Urinary bladder (tissue), 4 donors: ENCODE results near the gene TMEM92. TPM values are rescaled to one million over a fixed set of nuclear protein-coding genes. Genes with fewer than 3 reads are reported as not detected.
"Not testable (repeated sequence)": the region's sequence is repeated elsewhere in the genome, so short reads cannot be mapped to it uniquely, and the experiment has no call there.

Experiments used
- DNase-seq: peaks from one replicate; pipeline ENCODE4 v3.0.0-alpha.2; 2015; ENCODE audit errors: extremely low spot score
- H3K27ac ChIP-seq: one replicate; pipeline ENCODE4 v1.5.1; 2013; ENCODE audit warnings: low read depth, mild to moderate bottlenecking, moderate library complexity
- H3K36me3 ChIP-seq: one replicate; pipeline ENCODE4 v1.6.1; 2013; ENCODE audit warnings: mild to moderate bottlenecking, moderate library complexity; ENCODE audit not compliant: insufficient read depth
- H3K4me1 ChIP-seq: one replicate; pipeline ENCODE4 v1.6.1; 2013; ENCODE audit warnings: mild to moderate bottlenecking, moderate library complexity; ENCODE audit not compliant: insufficient read depth
- H3K4me3 ChIP-seq: one replicate; pipeline ENCODE4 v1.5.1; 2013; ENCODE audit warnings: low read depth, low read length
- WGBS: extraction: QIAGEN DNeasy Blood & Tissue Kit; methylation state at CpG from one replicate; pipeline ENCODE4 v1.1.7; 2013; 5-methylcytosine and 5-hydroxymethylcytosine counted together
- polyA plus RNA-seq: library from polyadenylated mRNA; stranded (reverse); fragments of 200-250 nt; gene quantifications from one replicate; pipeline ENCODE4 v1.2.3, GENCODE V29; 2013
- total RNA-seq: library from RNA; depleted of rRNA; stranded (reverse); fragments of >200 nt; gene quantifications from one replicate; pipeline ENCODE4 v1.2.3, GENCODE V29; 2014
- donor health status: healthy with polysubstance abuse.
- donor health status: healthy.

TMEM92 gene
- total and polyA plus RNA-seq, 2 donors: 1.0 to 2.5 TPM

DNA sequence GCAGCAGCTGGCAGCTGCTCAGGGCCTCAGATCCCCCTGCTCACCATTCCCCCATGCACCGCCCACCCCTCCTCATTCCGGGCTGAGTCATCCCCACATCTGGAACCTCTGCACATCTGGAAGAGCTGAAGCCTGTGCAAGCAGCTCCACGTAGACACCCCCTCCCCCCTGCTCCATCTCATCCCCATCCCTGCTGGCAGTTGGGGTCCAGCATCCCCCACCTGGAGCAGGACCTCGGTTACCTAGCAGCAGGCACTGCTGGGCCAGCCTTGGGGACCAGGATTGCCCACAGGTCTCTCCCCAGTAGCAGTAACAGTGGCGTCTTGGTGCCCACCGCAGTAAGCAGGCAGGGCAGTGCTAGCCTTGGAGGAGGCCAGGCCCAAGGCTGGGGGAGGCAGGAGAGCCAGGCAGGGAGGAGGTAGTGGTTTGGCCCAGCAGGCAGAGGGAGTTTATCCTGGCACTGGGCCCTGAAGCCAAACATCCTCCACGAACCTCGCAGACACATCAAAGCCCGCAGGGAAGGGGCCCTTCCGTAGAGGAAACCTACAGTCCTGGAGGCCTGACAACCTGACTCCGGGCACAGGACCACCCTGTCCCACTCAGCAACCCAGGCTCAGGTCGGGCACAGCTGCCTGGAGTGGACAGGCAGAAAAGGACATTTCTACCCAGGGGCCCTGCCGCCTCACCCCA is 7.7 kb upstream of the TMEM92 start:
- Histone ChIP-seq H3K4me3 (no peak overlapping the region), H3K36me3 (no peaks in the 10 kb centered on the region), H3K27ac (peak overlapping the region; percentile 19), H3K4me1 (peaks cover 2% of the 10 kb centered on the region)
- WGBS: 24% methylated on average over 13 of the region's 13 CpGs
- DNase-seq: no peak

DNA sequence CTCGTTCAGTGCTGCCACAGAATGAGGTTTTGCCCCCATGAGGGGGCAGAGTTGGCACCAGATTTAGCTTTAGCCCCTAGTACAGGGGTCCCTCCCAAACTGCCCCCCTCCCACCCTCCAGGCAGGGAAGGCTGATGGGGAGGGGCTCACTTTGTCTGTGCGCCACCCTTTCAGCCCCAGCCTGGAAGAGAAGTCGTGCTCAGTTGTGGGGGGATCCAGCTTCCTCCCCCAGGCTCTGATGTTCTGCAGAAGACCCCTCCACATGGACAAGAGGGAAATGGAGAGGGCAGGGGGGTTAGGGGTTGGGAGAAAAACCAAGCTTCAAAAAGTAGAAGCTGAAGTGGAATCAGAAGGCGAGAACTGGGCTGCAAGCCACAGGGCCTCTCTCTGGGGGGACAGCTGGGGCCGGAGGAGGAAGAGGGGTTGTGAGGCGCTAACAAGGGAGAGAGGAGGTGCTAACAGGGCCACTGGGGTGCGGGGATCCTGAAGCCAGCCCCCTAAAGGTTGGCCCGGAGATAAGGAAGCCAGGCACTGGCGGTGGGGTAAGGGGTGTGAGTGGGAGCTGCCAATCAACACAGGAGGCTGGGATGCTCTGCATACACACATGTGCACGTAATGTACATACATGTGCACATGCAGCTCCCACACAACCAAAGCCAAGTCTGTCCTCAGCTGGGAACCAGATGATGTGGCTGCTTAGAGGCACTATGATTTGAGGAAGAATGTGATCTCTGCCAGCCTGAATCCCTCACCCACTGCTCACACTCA is 7.0 kb upstream of the TMEM92 start:
- Histone ChIP-seq H3K27ac (peak overlapping the region; percentile 19), H3K4me1 (peaks cover 2% of the 10 kb centered on the region), H3K36me3 (no peaks in the 10 kb centered on the region), H3K4me3 (no peak overlapping the region)
- 41% methylated on average over 10 of the region's 10 CpGs for WGBS
- DNase-seq: no peak

DNA sequence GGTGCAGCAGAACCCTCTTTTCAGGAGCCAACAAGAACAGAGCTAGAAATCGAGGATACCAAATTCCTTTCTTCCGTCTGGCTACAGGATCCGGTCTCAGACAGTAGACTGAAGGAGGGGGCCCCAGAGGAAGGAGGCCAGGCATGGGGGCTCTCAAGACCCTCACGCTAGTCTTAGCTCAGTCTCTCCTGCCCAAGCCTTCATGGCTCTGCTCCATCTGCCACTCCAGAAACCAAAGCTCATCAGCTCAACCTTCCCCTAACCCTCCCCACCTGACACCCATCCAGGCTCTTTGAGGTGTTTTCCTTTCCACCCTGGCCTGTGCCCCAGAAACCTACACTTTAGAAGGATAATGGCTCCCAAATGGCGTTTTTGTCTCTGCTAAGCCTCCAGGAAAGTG is 6.2 kb upstream of the TMEM92 start:
- Histone ChIP-seq H3K27ac (no peak overlapping the region), H3K4me1 (peaks cover 2% of the 10 kb centered on the region), H3K36me3 (no peaks in the 10 kb centered on the region), H3K4me3 (no peak overlapping the region)
- no peak for DNase-seq
- 48% methylated on average over 5 of the region's 5 CpGs for WGBS

DNA sequence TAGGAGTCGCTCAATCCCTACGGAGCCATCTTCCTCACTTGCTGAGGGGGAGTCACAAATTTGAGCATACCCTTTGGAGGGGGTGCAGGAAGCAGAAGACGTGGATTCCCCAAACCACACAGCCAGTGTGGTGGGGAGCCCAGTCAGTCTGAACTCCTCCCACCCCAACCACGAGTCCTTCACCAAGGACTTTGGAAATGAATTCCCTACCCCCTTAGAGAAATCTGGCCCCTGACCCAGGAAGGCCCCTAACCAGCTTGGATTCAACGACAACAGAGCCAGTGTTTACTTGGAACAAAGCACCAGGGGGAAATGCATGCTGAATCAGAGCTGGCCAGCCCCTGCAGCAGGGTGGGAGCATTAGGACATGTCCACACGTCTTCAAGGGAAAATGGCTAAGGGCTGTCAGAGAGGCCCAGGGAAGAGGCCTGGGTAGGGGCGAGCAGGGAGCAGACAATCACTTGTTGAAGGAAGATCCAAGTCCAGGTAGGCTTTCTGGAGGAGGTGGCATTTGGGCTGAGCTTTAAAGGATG is 5.5 kb upstream of the TMEM92 start:
- no peaks in the 10 kb centered on the region for H3K36me3 ChIP-seq
- no peak for DNase-seq
- 47% methylated on average over 7 of the region's 7 CpGs for WGBS
- no peak overlapping the region for H3K27ac ChIP-seq
- H3K4me1 ChIP-seq: peaks cover 2% of the 10 kb centered on the region
- no peak overlapping the region for H3K4me3 ChIP-seq

DNA sequence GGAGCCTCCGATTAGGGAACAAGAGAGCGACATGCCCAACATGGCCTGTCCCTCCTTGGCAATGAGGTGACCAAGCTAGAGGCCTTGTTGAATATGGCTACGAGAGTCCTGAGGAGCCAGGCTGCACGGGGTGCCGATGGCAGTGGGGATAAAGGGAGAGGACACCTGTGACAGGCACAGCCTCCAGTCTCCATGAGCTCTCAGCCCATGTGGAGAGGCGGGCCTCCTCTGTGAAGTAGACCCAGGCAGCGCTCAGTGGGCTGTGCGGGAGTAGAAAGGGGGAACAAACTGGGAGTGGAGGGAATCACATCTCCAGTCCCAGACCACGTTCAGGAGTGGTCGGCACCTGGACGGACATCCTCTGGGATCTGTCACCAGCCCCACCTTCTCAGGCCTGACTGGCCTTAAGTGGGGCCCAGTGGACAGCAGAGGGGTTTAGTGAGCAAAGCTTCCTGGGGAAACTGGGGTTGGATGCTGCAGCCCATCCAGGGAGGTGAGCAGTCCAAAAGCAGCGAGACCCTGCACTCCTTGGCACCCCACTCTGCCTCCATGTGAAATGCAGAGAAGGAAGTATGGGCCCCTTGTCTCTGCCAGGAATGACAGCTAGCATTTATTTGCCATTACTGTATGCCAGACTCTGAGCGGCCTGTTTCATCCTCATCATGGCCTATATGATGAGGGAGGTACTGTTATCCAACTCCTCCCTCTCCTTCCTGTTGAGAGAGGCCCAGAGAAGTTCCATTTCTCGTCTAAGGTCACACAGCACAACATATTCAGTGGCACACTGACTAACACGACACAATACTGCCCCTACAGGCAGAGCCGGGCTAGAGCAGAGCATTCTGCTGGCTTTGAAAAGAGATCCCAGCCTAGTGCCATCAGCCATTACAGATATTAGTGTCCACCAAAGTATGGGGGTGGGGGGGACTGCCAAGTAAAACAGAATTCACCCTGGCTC is 4.5 kb upstream of the TMEM92 start:
- H3K4me3 ChIP-seq: no peak overlapping the region
- H3K27ac ChIP-seq: peak overlapping the region; percentile 39
- DNase-seq: no peak
- H3K4me1 ChIP-seq: peaks cover 2% of the 10 kb centered on the region
- H3K36me3 ChIP-seq: no peaks in the 10 kb centered on the region
- 49% methylated on average over 16 of the region's 16 CpGs for WGBS

DNA sequence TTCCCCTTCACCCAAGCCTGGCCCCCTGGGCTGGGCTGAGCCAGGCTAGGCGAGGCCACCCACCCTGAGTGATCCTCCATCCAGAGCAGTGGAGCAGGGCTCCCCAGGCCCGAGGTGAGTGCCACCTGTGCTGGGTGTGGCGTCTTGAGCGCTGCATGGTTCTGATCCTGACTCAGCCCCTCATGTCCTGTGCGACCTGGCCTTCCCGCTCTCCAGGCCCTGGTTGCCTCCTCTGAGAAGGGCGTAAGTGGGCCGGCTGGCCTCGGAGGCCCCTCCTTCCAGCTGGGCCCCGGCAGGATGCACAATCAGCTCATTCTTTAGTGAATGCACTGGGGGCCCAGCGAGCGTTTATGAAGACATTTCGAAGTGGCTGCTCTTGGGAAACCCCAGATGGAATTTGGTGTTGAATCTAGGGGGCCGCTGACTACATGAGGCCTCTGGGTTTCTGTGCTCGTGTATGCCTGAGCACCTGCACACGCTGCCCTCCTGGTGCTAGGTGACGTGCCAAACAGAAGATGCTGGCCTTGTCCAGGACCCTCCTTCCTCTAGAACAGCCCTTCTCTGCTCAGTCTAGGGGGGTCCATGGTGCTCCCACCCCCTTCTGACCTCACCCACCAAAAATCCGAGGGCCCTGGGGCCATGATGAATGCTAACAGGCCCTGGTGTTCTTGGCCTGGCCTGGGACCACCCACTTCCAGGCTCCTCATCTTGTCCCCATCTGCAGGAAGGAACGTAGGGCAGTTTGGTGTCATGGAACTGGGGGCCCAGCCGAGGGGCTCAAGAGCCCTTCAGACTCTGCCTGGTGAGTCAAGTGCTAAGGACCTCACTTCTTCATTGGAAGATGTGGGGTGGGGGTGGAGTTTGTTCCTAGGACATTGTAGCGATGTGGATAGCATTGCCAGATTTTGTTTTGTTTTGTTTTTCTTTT is 3.6 kb upstream of the TMEM92 start:
- H3K36me3 ChIP-seq: no peaks in the 10 kb centered on the region
- peak overlapping the region; percentile 53 for H3K27ac ChIP-seq
- peaks cover 2% of the 10 kb centered on the region for H3K4me1 ChIP-seq
- WGBS: 37% methylated on average over 21 of the region's 21 CpGs
- no peak for DNase-seq
- H3K4me3 ChIP-seq: no peak overlapping the region

DNA sequence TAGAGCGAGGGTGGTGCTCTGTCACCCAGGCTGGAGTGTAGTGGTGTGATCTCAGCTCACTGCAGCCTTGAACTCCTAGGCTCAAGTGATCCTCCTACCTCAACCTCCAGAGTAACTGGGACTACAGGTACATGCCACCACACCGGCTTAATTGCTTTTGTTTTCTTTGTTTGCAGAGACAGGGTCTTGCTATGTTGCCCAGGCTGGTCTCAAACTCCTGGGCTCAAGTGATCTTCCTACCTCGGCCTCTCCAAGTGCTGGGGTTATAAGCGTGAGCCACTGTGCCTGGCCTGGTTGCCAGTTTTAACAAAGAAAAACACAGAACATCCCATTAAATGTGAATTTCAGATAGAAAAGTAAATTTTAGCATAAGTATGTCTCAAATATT is 2.9 kb upstream of the TMEM92 start:
- H3K4me3 ChIP-seq, H3K36me3 ChIP-seq, DNase-seq, H3K27ac ChIP-seq, H3K4me1 ChIP-seq: not testable (repeated sequence)
- 78% methylated on average over 4 of the region's 4 CpGs for WGBS

DNA sequence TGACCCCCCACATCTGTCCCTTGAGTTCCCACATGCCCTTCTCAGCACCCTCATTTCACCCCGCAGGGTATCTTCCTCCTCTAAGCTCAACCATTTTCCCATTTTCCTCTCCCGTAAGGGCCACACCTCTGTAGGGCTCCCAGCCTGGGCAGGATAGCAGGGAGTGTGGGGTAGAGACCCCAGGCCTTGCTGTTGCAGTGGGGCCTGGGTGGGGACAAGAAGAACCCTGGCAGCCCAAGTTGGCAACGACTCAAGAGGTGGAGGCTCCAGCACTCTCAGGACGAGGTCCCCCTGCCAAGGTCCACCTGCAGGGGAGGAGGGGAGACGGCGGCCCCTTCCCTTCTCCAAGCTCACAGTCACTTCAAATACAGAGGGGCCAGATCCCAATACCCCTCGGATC is 2.0 kb upstream of the TMEM92 start:
- Histone ChIP-seq H3K27ac (peak overlapping the region; percentile 66), H3K36me3 (no peaks in the 10 kb centered on the region), H3K4me1 (peaks cover 2% of the 10 kb centered on the region), H3K4me3 (peak overlapping the region; percentile 41)
- DNase-seq: no peak
- 40% methylated on average over 7 of the region's 7 CpGs for WGBS

DNA sequence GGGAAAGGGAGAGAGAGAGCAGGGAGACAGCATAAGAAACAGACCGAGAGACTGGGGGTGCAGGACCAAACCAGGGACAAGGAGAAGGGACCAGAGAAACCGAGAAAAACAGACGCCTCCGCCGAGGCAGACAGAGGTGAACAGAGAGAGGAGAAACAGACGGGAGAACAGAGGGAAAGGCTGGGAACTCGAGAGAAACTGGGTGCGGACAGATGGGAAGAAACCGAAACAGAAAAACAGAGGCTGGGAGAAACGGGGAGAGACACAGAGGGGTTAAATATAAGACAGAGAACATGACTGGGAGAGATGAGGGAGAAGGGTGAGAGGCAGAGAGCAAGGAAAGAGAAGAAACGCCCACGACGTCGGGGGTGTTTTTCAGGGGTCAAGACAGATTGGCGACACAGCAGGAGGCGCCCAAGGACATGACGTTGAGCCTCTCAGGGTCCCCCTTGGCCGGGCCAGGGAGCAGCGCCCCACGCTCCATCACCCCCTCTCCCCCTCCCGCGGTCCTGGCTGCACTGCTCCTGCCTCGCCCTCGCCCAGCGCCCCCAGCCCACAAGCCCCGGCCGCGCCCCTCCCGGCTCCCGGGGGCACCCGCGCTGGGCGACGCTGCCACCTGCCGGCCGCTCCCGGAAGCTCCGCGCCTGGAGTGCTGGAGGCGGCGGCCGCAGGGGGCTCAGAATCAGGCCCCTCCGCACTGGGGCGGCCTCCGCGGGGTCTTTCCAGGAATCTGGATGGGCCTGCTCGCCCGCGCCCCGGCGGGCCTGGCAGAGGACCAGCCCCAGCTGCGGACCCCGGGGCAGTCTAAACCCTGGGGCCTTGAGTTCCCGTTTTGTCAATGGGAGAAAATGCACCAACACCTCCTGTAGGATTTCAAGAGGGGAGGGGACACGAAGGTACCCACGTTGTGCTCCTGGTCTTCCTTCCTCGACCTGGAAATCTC is 1.3 kb upstream of the TMEM92 start:
- H3K27ac ChIP-seq: peak overlapping the region; percentile 66

DNA sequence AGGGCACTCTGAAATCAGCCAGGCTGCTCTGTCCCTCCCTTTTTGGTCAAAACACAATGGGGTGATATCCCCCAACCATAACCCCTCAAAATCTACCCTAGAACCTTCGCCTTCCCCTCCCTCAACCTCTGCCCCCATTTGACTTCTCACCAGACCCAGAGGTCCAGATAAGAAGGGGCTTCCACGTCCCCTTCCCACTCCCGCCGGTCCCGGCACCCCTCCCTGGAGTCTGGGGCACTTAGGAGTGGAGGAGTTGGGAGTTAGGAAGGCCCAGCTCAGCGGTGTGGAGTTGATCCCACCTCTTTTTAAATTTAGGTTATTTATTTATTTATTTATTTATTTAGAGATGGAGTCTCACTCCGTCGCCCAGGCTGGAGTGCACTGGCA is 619 bp upstream of the TMEM92 start:
- peaks cover 2% of the 10 kb centered on the region for H3K4me1 ChIP-seq
- DNase-seq: no peak
- 74% methylated on average over 8 of the region's 8 CpGs for WGBS
- H3K4me3 ChIP-seq: peak overlapping the region; percentile 41
- no peaks in the 10 kb centered on the region for H3K36me3 ChIP-seq
- H3K27ac ChIP-seq: no peak overlapping the region

More for the DNA sequence above, 1.3 kb upstream of the TMEM92 start:
- DNase-seq: no peak
- 4% methylated on average over 56 of the region's 57 CpGs for WGBS
- Histone ChIP-seq H3K36me3 (no peaks in the 10 kb centered on the region), H3K4me1 (peaks cover 2% of the 10 kb centered on the region), H3K4me3 (peak overlapping the region; percentile 41)

DNA sequence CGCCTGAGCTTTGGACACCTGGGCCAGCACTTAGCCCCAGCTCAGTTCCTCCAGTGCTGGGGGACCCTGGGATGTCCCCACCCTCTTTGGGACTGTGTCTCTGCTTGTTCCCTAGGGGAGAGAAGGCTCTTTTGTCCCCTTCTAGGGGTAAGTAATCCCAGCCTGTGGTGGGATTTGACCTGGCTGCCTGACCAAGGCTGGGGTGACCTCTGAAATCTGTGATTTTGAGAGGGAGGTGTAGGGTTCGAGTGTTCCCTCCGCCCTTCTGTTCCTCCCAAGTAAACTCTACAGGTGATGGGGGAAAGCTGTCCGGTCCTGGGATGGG is 593 bp downstream of the TMEM92 start:
- no peak overlapping the region for H3K27ac ChIP-seq
- 82% methylated on average over 4 of the region's 4 CpGs for WGBS

DNA sequence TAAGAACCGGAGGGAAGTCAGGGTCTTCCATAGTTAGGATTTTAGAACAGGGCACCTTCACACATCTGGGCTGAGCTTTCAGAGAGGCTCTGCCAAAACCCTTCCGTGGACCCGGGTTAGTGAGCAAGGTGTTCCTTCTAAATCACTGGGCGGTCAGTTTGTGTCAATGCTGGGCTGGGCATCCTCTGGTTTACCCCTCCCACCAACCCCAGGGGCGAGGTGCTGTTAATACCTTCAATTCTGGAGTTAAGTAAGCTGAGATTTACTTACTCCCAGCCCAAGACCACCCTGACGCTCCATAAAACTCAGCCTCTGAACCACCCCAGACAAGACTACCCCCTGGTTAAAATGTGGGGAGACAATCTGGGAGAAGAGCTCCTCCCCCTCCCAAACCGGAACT is 1.0 kb downstream of the TMEM92 start:
- peak overlapping the region; percentile 58 for H3K27ac ChIP-seq

More for the DNA sequence above, 593 bp downstream of the TMEM92 start:
- Histone ChIP-seq H3K4me3 (no peak overlapping the region), H3K36me3 (no peaks in the 10 kb centered on the region), H3K4me1 (peaks cover 2% of the 10 kb centered on the region)
- DNase-seq: no peak

More for the DNA sequence above, 1.0 kb downstream of the TMEM92 start:
- H3K4me1 ChIP-seq: peaks cover 2% of the 10 kb centered on the region
- 64% methylated on average over 7 of the region's 7 CpGs for WGBS
- no peak for DNase-seq
- H3K36me3 ChIP-seq: no peaks in the 10 kb centered on the region
- no peak overlapping the region for H3K4me3 ChIP-seq
